Keratinocyte (primary cell): ENCODE measurements around the gene PDE3A. TPM values are rescaled to one million over a fixed set of nuclear protein-coding genes. Genes with fewer than 3 reads are reported as not detected.

Source experiments
- DNase-seq: peaks from one replicate; pipeline ENCODE4 v3.0.0-alpha.2; 2011; ENCODE audit warnings: low read depth, missing footprints, low spot score
- FAIRE-seq: peaks from 2 replicates; lab custom pipeline; 2011; peaks lifted over from hg19 to GRCh38; lab: Jason Lieb, UNC
- H2AFZ ChIP-seq: 2 replicates; pipeline ENCODE4 v1.6.0; 2012; ENCODE audit warnings: low read length, control low read depth, inconsistent platforms; ENCODE audit not compliant: control insufficient read depth
- H3K27ac ChIP-seq: 2 replicates; pipeline ENCODE4 v1.5.1; 2011; ENCODE audit warnings: low read length; ENCODE audit not compliant: control insufficient read depth, insufficient read depth
- H3K27me3 ChIP-seq: 3 replicates; pipeline ENCODE4 v1.6.0; 2011; ENCODE audit warnings: low read length; ENCODE audit not compliant: control insufficient read depth, insufficient read depth; ENCODE audit errors: extremely low read depth
- H3K36me3 ChIP-seq, 2 experiments: 2 replicates in 1 of 2; 3 replicates in 1 of 2; pipeline ENCODE4 v1.5.1; 2011; ENCODE audit warnings: low read length in 2 of 2, mild to moderate bottlenecking in 1 of 2; ENCODE audit not compliant: control insufficient read depth in 2 of 2, insufficient read depth in 2 of 2; ENCODE audit errors: extremely low read depth in 1 of 2
- H3K4me1 ChIP-seq: 3 replicates; pipeline ENCODE4 v1.5.1; 2011; ENCODE audit warnings: low read length; ENCODE audit not compliant: control insufficient read depth, insufficient read depth; ENCODE audit errors: extremely low read depth
- H3K4me2 ChIP-seq: 3 replicates; pipeline ENCODE4 v1.6.0; 2011; ENCODE audit warnings: low read depth, low read length; ENCODE audit not compliant: control insufficient read depth, insufficient read depth; ENCODE audit errors: extremely low read depth
- H3K4me3 ChIP-seq, 3 experiments: fragments of 200-600 bp in 1 of 3; sonication (generic) in 1 of 3; 2 replicates in 2 of 3; 3 replicates in 1 of 3; pipeline ENCODE4 v1.5.1; 2011 to 2016; ENCODE audit warnings: low read length in 3 of 3, mild to moderate bottlenecking in 3 of 3, control low read depth in 2 of 3, inconsistent platforms in 1 of 3, low read depth in 1 of 3, mixed read lengths in 1 of 3, mixed run types in 1 of 3, moderate library complexity in 1 of 3; ENCODE audit not compliant: control insufficient read depth in 2 of 3, insufficient read depth in 2 of 3; ENCODE audit errors: extremely low read depth in 1 of 3
- H3K79me2 ChIP-seq: 2 replicates; pipeline ENCODE4 v1.6.0; 2012; ENCODE audit warnings: low read length; ENCODE audit not compliant: control insufficient read depth, insufficient read depth
- H3K9ac ChIP-seq: 3 replicates; pipeline ENCODE4 v1.6.0; 2011; ENCODE audit warnings: low read length; ENCODE audit not compliant: control insufficient read depth, insufficient read depth; ENCODE audit errors: extremely low read depth
- H3K9me1 ChIP-seq: 3 replicates; pipeline ENCODE4 v1.6.0; 2011; ENCODE audit warnings: low read length; ENCODE audit not compliant: control insufficient read depth, insufficient read depth; ENCODE audit errors: extremely low read depth
- H3K9me3 ChIP-seq: 2 replicates; pipeline ENCODE4 v1.5.1; 2012; ENCODE audit warnings: low read depth, low read length; ENCODE audit not compliant: control insufficient read depth
- H4K20me1 ChIP-seq: 3 replicates; pipeline ENCODE4 v1.6.0; 2011; ENCODE audit warnings: low read length; ENCODE audit not compliant: control insufficient read depth, insufficient read depth; ENCODE audit errors: extremely low read depth
- CTCF ChIP-seq, 3 experiments: IDR thresholded peaks in 1 of 3; conservative IDR thresholded peaks in 1 of 3; optimal IDR thresholded peaks in 1 of 3; 2 replicates in 2 of 3; 3 replicates in 1 of 3; pipeline versions ENCODE3 to v1.5.1; 2011; ENCODE audit warnings: low read length in 3 of 3, mild to moderate bottlenecking in 3 of 3, moderate library complexity in 2 of 3, control low read depth in 1 of 3, inconsistent platforms in 1 of 3; ENCODE audit not compliant: insufficient read depth in 2 of 3; ENCODE audit errors: extremely low read depth in 1 of 3
- EZH2 ChIP-seq: IDR thresholded peaks from one replicate; pipeline ENCODE4 v1.6.1; 2012; ENCODE audit warnings: inconsistent platforms, mild to moderate bottlenecking, low read length, moderate library complexity
- dilution Hi-C: fragments of 300-500 bp; cut with MboI; formaldehyde crosslinking; loops from one replicate; pipeline ENCODE4 v1.7.0; 2020; ENCODE audit warnings: low sequenced_read_pairs; ENCODE audit not compliant: extremely low pct_ligation_motif_present
- polyA plus RNA-seq, 5 experiments: library from polyadenylated mRNA; depleted of rRNA in 3 of 5; stranded (reverse) in 3 of 5; stranded (forward) in 1 of 5; unstranded in 1 of 5; fragments of >200 nt; gene quantifications; 1 replicate in 1 of 5; 2 replicates in 3 of 5; 3 replicates in 1 of 5; pipeline versions ENCODE4 v1.2.1 to v1.2.3, GENCODE V29; 2011 to 2012; ENCODE audit warnings: missing spikeins in 2 of 5, low read depth in 1 of 5, low replicate concordance in 1 of 5

Gene PDE3A
- polyA plus RNA-seq, 1 donor (not counting 4 experiments of a cell fraction or from before 2014, with no cell fraction given), result 0.01 TPM

DNA sequence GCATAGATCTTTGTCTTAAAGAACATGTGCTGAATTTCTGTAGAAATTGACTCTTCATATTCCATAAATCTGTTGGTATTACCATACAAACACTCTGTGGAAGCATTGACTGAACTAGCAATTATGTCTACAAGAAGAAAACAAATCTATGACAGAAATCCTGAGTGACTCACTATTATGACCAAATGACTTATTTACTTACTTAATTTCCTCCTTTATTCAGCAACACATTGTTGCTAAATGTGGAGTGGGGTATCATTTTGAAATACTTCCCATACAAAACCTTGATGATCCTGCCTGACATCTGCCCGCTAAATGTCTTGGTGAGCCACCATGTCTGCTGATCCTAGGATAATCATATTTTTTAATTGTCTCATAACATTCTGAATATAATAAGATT lies 227.7 kb downstream of the PDE3A start:
- dilution Hi-C loops, result no loop called here
- Histone ChIP-seq H3K79me2 (no peaks in the 10 kb centered on the region), H3K4me1 (no peaks in the 10 kb centered on the region), H2AFZ (no peak overlapping the region), H3K9me1 (no peaks in the 10 kb centered on the region), H3K4me3 (no peak overlapping the region), H3K27ac (no peak overlapping the region), H3K9me3 (no peaks in the 10 kb centered on the region), H4K20me1 (no peaks in the 10 kb centered on the region), H3K27me3 (no peaks in the 10 kb centered on the region), H3K4me2 (no peak overlapping the region), H3K9ac (no peak overlapping the region), H3K36me3 (no peaks in the 10 kb centered on the region)
- FAIRE-seq, result no peak
- TF ChIP-seq CTCF (optimal IDR thresholded peaks at IDR 0.05 in 1 of 3, IDR thresholded peaks at IDR 0.05 in 1 of 3, conservative IDR thresholded peaks at IDR 0.05 in 1 of 3; ENCODE audit: extremely low read depth in 1 of 3, insufficient read depth in 2 of 3, low read length in 3 of 3) (no peak), EZH2 (no peak)
- no peak for DNase-seq

GRCh38 chr12:20599757-20600156 lies 231.4 kb downstream of the PDE3A start:
- TF ChIP-seq CTCF (optimal IDR thresholded peaks at IDR 0.05 in 1 of 3, IDR thresholded peaks at IDR 0.05 in 1 of 3, conservative IDR thresholded peaks at IDR 0.05 in 1 of 3; ENCODE audit: extremely low read depth in 1 of 3, insufficient read depth in 2 of 3, low read length in 3 of 3) (no peak), EZH2 (no peak)
- dilution Hi-C loops, result no loop called here
- FAIRE-seq (no peak), DNase-seq (no peak)
- Histone ChIP-seq H3K36me3 (no peaks in the 10 kb centered on the region), H3K9me1 (no peaks in the 10 kb centered on the region), H3K27ac (no peak overlapping the region), H3K9me3 (no peaks in the 10 kb centered on the region), H3K4me1 (no peaks in the 10 kb centered on the region), H3K4me2 (no peak overlapping the region), H3K4me3 (no peak overlapping the region), H3K9ac (no peak overlapping the region), H2AFZ (no peak overlapping the region), H4K20me1 (no peaks in the 10 kb centered on the region), H3K79me2 (no peaks in the 10 kb centered on the region), H3K27me3 (no peaks in the 10 kb centered on the region)
